GM18867 (cell line): Measurements from ENCODE around the gene TSPAN3.

Experiments used
- ATAC-seq: cut with Tn5 transposase; IDR thresholded peaks from one replicate; pipeline ENCODE4 v1.9.1; 2021; ENCODE audit warnings: mild to moderate bottlenecking, moderate library complexity; ENCODE audit not compliant: unreplicated experiment

Gene TSPAN3

GRCh38 chr15:77085297-77085696, 14.4 kb upstream of the TSPAN3 start:
- no peak for ATAC-seq

- no peak for ATAC-seq
These were observed 13.5 kb upstream of the TSPAN3 start for GRCh38 chr15:77084436-77084835.

DNA sequence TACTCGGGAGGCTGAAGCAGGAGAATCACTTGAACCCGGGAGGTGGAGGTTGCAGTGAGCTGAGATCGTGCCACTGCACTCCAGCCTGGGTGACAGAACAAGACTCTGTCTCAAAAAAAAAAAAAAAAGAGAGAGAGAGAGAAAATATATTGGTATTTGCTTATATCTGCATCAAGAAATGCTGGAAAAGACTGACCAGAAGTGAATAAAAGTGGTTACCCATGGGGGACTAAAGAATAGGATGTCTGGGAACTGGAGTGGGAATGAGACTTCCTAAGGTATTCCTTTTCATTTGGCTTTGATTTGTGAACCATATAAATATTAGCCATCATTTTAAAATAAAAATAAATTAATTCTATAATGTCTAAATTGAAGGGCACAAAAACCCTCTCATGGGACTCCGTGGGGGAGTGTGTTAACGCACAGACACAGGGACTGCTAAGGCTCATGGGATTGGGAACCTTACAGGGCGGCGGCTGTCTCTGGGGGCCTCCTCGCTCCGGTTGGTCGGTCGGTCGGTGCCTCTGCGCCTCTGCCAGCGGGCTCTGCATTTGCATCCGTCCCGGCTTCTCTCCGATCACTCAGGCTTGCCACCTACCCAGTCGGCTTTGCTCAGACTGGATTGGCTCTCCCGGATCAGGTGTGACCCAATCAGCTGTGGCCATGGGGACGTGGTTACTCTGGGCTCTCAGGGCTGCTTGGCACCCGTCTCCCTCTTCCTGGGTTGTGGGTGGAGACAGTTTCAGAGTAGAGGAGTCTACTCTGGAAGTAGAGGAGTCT, 12.7 kb upstream of the TSPAN3 start:
- ATAC-seq: peak; percentile 83

- ATAC-seq: no peak
These were observed 11.1 kb upstream of the TSPAN3 start for GRCh38 chr15:77081971-77082370.

GRCh38 chr15:77076323-77076915, 5.5 kb upstream of the TSPAN3 start:
- no peak for ATAC-seq

DNA sequence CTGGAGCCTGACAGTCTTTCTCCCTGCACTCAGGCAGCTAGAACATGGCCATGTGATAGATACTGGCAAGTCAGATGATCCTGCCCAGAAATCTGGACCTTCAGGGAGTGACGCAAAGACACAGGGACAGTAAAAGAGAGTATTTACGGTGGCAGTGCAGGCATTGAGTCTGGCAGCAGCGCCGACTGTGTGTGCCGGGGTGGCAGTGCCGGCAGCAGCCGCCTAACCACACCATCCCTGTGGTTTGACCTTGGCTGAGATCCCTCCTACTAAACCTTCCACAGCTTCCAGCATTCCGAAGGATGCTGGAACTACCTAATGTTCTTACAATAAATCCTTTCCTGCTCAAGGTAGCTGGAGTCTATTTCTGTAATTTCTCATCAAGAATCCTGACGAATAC, 4.6 kb upstream of the TSPAN3 start:
- no peak for ATAC-seq

DNA sequence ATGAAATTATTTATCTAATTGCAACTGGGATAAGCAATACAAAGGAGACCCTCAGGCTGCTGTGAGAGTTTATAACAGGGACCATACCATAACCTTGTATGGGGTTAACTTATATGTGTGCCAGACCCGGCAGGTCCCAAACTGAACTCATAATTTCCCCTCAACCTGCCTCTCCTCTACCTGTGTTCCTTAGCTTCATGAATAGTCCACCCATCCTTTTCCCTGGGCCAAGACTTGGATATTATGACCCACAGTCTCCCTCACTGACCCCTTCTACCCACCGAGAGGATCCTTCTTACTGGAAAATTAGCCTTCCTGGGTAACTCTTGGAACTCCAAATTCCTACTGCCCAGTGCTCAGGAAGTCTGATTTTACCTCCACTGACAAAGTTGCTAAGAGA, 3.4 kb upstream of the TSPAN3 start:
- ATAC-seq: no peak

- no peak for ATAC-seq
These were observed 655 bp upstream of the TSPAN3 start for GRCh38 chr15:77071305-77072223.

GRCh38 chr15:77070180-77070494, 772 bp downstream of the TSPAN3 start:
- ATAC-seq: no peak

DNA sequence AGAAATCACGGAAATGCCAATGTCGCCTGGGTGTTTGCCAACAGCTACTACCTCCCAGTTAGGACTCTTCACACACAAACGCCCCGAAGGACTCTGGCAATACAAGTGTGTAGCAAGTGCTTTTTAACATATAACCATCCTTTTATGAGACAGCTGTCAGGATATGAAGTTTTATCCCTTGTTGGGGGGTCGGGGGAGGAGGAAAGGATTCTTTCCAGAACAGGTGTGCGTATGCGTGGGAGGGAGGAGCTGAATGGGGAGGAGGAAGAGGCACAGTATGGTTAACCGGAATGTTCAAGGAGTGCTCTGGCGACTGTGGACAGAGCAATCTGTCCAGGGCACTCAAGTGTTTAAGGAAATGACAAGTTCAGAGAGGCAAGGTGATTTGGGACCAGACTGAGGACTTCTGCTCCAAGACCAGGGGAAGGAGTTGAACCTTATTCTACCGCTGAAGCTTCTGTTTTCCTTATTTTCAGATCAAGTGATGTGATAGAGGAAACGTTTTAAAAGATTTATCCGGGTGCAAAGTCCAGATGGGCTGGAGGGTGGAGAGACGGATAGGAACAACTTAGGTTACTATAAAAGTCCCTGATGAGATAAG, 1.3 kb downstream of the TSPAN3 start:
- no peak for ATAC-seq

GRCh38 chr15:77068633-77069032, 2.3 kb downstream of the TSPAN3 start:
- no peak for ATAC-seq

DNA sequence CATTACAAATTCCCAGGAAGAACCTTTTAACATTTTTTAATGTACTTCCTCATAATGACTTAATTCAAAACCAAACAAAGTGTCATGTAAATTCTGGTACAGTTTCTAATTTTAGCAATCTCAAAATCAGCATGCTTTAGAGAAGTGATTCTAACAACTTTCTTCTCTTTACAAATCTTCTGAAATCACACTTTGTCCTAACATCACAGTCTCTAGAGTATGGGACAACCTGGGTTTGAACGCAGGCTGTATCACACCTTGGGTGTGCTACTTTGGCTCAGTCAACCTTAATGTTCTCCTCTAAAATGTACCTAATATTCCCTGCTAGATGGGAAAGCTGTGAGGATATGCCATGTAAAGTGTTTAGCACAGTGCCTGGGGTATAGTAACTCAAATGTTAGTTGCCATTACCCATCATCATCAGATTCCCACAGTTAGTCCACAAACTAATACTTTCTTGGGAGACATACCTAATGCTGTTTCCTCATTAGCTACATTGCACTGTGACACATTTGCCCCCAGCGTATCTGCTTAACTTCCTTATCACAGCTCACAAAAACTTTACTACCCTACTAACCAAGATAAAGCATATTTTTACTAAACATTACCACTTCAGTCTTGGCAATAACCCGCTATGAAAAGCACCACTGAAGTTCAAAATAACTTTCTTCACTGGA, 3.1 kb downstream of the TSPAN3 start:
- ATAC-seq: peak; percentile 44

- no peak for ATAC-seq
These were observed 3.8 kb downstream of the TSPAN3 start for GRCh38 chr15:77066971-77067690.

- ATAC-seq: no peak
These were observed 6.2 kb downstream of the TSPAN3 start for GRCh38 chr15:77064539-77065308.

- ATAC-seq: no peak
These were observed 6.8 kb downstream of the TSPAN3 start for GRCh38 chr15:77064063-77064462.

DNA sequence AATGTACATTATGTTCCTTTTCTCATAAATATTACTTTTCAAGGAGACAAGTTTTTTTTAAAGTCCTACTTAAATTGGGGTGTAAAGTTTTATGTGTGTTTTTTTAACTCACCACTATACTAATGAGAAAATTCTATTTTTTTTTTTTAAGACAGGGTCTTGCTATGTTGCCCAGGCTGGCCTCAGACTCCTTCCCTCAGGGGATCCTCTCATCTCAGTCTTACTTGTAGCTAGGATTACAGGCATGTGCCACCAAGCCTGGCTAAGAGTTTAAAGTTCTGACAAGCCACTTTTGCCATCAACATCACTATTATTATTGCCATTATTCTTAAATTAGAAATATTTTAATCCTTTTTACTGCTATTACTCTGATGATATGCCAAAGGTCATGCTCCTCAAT, 7.7 kb downstream of the TSPAN3 start:
- no peak for ATAC-seq

- ATAC-seq: no peak
These were observed 10.4 kb downstream of the TSPAN3 start for GRCh38 chr15:77060546-77060945.

DNA sequence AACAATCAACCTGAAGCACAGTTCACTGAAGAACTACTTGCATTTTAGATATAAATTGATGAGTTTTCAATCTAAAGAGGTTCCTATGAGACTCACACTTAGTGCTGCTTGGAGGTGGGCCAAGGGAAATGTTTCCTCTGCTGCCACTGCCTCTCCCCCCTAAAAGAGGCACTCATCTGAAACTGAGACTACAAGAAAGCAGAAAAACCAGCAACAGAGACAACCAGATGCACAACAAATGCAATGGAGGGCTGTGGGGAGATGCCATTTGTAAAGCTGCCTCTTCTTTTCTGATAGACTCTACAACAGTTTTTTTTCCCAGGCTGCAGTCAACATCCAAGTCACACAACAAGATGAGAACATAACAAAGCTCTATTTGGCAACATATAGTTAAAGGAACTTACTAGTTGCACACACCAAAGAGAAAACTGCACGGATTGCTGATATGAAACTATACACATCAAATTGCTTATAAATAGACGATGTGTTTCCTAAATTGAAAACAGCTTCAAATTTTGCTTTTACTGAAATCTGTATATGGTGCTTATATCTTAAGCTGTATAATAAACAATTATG, 11.0 kb downstream of the TSPAN3 start:
- peak; percentile 62 for ATAC-seq

DNA sequence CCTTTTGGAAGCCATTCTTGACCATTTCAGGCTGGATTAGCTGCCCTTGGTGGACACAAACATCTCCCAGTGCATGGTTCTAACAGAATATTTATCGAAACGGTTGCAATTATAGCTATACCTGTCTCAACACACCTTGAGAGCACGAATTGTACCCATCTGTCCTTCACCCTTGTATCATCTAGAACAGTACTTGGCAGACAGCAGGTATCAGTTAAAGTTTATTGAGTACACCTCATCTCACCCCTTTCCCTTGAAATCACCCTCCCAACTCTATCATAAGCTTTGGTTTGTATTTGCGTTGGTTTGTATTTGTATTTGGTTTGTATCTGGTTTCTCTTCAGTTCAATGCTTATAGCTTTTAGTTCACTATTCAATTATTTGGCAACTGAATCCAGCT, 12.4 kb downstream of the TSPAN3 start:
- ATAC-seq: no peak
